Right lobe of liver (tissue), 4 donors: ENCODE results near the gene MAP3K4.

Source experiments
- CTCF ChIP-seq, 4 donors: fragments of 200-600 bp in 3 of 4; fragments of 450-650 bp in 1 of 4; IDR thresholded peaks; one replicate each; pipeline versions ENCODE4 v1.5.1 to v1.8.0; 2016 to 2022; ENCODE audit warnings: antibody characterized with exemption in 4 of 4, mild to moderate bottlenecking in 2 of 4
- POLR2A ChIP-seq: fragments of 450-650 bp; IDR thresholded peaks from one replicate; pipeline ENCODE4 v1.6.1; 2017; ENCODE audit warnings: antibody characterized with exemption, mild to moderate bottlenecking
- donor health status: DM: no; HTN: no; CAD: no.
- donor health status: DM: no; HTN: no; CAD: no.
- donor health status: DM: no; HTN: yes; CAD: no.

- TF ChIP-seq POLR2A (no peak), CTCF (IDR thresholded peaks at IDR 0.05) (no peak)
These were observed 82.4 kb downstream of the MAP3K4 start for GRCh38 chr6:161073930-161074329.
